ENCODE results near the gene FRG2.
"Not testable (repeated sequence)": the region's sequence is repeated elsewhere in the genome, so short reads cannot be mapped to it uniquely, and the experiment has no call there.

DNA sequence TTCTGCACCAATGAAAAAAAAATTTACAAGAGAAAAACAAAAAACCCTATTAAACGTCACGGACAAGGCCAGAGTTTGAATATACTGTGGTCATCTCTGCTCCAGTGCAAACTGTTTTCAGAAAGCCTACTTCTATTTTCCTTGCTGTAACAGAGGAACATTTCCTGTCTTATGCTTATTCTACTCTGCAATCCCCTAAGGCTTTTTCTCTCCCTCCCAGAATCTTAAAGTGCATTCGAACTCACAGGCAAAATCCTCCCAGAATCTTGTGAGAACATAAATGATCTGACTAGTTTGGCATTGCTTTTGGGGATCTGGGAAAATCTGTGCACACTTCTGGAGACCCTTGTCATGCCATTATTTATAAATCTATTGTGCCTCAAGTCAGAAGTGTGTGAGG is 37.7 kb upstream of the FRG2 start:
- TF ChIP-seq, protein P1, sequence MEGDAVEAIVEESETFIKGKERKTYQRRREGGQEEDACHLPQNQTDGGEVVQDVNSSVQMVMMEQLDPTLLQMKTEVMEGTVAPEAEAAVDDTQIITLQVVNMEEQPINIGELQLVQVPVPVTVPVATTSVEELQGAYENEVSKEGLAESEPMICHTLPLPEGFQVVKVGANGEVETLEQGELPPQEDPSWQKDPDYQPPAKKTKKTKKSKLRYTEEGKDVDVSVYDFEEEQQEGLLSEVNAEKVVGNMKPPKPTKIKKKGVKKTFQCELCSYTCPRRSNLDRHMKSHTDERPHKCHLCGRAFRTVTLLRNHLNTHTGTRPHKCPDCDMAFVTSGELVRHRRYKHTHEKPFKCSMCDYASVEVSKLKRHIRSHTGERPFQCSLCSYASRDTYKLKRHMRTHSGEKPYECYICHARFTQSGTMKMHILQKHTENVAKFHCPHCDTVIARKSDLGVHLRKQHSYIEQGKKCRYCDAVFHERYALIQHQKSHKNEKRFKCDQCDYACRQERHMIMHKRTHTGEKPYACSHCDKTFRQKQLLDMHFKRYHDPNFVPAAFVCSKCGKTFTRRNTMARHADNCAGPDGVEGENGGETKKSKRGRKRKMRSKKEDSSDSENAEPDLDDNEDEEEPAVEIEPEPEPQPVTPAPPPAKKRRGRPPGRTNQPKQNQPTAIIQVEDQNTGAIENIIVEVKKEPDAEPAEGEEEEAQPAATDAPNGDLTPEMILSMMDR (IDR thresholded peaks at IDR 0.05): not testable (repeated sequence)
- not testable (repeated sequence) for TF ChIP-seq POLR2A (IDR thresholded peaks at IDR 0.05)

Measured in uterus (tissue), 2 donors.